ENCODE measurements around the gene FAM107B. TPM values are rescaled to one million over a fixed set of nuclear protein-coding genes. Genes with fewer than 3 reads are reported as not detected.

The FAM107B gene
- total and polyA plus RNA-seq, 2 of the 8 experiments (the other 6 are each of a cell fraction or from before 2014, with no cell fraction given): 7.5 to 28.1 TPM

DNA sequence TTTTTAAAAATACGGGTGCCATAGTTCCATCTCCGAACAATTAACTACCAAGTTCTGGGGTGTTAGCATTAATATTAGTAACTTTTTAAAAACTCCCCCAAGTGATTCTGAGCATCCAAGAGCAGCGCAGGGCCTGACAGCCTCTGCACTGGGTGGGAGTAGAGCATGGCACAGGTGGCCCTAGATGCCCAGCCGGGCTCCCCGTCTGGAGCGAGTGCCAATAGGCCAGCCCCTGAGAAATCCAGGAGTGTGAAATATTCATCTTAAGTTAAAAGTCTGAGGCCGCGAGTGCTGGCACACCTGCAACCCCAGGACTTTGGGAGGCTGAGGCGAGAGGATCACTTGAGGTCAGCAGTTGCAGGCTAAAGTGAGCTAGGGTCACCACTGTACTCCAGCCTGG lies 16.2 kb downstream of the FAM107B start:
- Histone ChIP-seq H3K18ac (ENCODE audit: extremely low read depth, low read length) (no peak overlapping the region), H2AFZ (ENCODE audit: low read length) (no peak overlapping the region), H4K8ac (ENCODE audit: extremely low read depth, insufficient read depth, low read length) (no peak overlapping the region), H4K20me1 (replicated peaks in 1 of 2; ENCODE audit: control insufficient read depth in 1 of 2, insufficient read depth in 2 of 2, low read length in 2 of 2) (no peaks in the 10 kb centered on the region), H3K36me3 (ENCODE audit: control insufficient read depth in 2 of 4, insufficient read depth in 4 of 4, low read length in 3 of 4) (no peaks in the 10 kb centered on the region), H2BK120ac (replicated peaks; ENCODE audit: low read depth, low read length) (no peak overlapping the region), H2BK15ac (ENCODE audit: low read length) (no peak overlapping the region), H3K4me3 (ENCODE audit: extremely low read depth in 1 of 4, insufficient read depth in 2 of 4, low read depth in 3 of 4, low read length in 4 of 4) (no peak overlapping the region), H3K4me2 (ENCODE audit: insufficient read depth in 1 of 2, low read depth in 2 of 2, low read length in 2 of 2) (no peak overlapping the region), H3K79me1 (ENCODE audit: low read depth, low read length) (no peaks in the 10 kb centered on the region), H3K9me3 (ENCODE audit: insufficient read depth in 2 of 2, low read depth in 1 of 2, low read length in 1 of 2) (no peaks in the 10 kb centered on the region), H4K91ac (replicated peaks; ENCODE audit: insufficient read length, low read length) (no peak overlapping the region), H3K27ac (ENCODE audit: low read depth, low read length) (no peak overlapping the region), H2BK5ac (ENCODE audit: low read depth, low read length) (no peak overlapping the region), H4K5ac (ENCODE audit: insufficient read length, low read depth, low read length) (no peak overlapping the region), H3K23ac (ENCODE audit: insufficient read length) (no peak overlapping the region), H3K27me3 (replicated peaks in 1 of 4; ENCODE audit: control insufficient read depth in 3 of 4, extremely low read depth in 1 of 4, insufficient read depth in 3 of 4, low read length in 3 of 4) (no peaks in the 10 kb centered on the region), H2BK20ac (ENCODE audit: low read length) (no peak overlapping the region), H3K14ac (ENCODE audit: insufficient read length) (no peak overlapping the region), H3K79me2 (ENCODE audit: control insufficient read depth in 1 of 2, insufficient read depth in 2 of 2, low read length in 2 of 2) (no peaks in the 10 kb centered on the region), H3K4me1 (replicated peaks in 1 of 4; ENCODE audit: control insufficient read depth in 3 of 4, insufficient read depth in 4 of 4, low read length in 3 of 4) (no peaks in the 10 kb centered on the region), H3K9ac (replicated peaks in 1 of 4; ENCODE audit: extremely low read depth in 1 of 4, low read depth in 3 of 4, low read length in 3 of 4) (no peak overlapping the region), H2AK5ac (ENCODE audit: low read depth, low read length) (no peak overlapping the region), H2BK12ac (ENCODE audit: low read depth, low read length) (no peak overlapping the region), H3K4ac (replicated peaks; ENCODE audit: insufficient read length, low read depth, low read length) (no peak overlapping the region), H3K23me2 (ENCODE audit: low read depth, low read length) (no peaks in the 10 kb centered on the region), H3K56ac (replicated peaks; ENCODE audit: insufficient read length, low read depth, low read length) (no peak overlapping the region)
- CTCF ChIA-PET (ENCODE audit: partially characterized antibody): no interaction called here
- no peak for TF ChIP-seq GABPA (IDR thresholded peaks at IDR 0.05; ENCODE audit: borderline replicate concordance, insufficient read depth, low read length)
- no peak for TF ChIP-seq CREB1 (IDR thresholded peaks at IDR 0.05)
- TF ChIP-seq KDM4A (IDR thresholded peaks at IDR 0.05; ENCODE audit: low read depth, low read length, severe bottlenecking): no peak
- TF ChIP-seq SP2 (IDR thresholded peaks at IDR 0.05; ENCODE audit: low read length): no peak
- TF ChIP-seq CHD2 (IDR thresholded peaks at IDR 0.05; ENCODE audit: low read length): no peak
- no peak for TF ChIP-seq CBX5 (IDR thresholded peaks at IDR 0.05; ENCODE audit: low read depth, low read length)
- TF ChIP-seq RFX5 (IDR thresholded peaks at IDR 0.05; ENCODE audit: borderline replicate concordance, low read depth, low read length): no peak
- no peak for TF ChIP-seq KDM5A (IDR thresholded peaks at IDR 0.05; ENCODE audit: low read length)
- no peak for TF ChIP-seq TBP (IDR thresholded peaks at IDR 0.05; ENCODE audit: low read depth, low read length)
- no peak for TF ChIP-seq BRCA1 (IDR thresholded peaks at IDR 0.05; ENCODE audit: low read depth, low read length)
- TF ChIP-seq NANOG (IDR thresholded peaks at IDR 0.05; ENCODE audit: insufficient read depth, low read depth, low read length, poor library complexity, severe bottlenecking): no peak
- TF ChIP-seq SAP30 (IDR thresholded peaks at IDR 0.05; ENCODE audit: insufficient read depth, insufficient replicate concordance, low read length): no peak
- TF ChIP-seq POLR2AphosphoS5 (IDR thresholded peaks at IDR 0.05; ENCODE audit: low read depth, low read length): no peak
- FAIRE-seq (no peak), DNase-seq (ENCODE audit: low read depth in 1 of 2, low spot score in 2 of 2) (no peak)
- POLR2A ChIA-PET (ENCODE audit: partially characterized antibody): no interaction called here
- 87% methylated on average over 9 of the region's 9 CpGs; no CpG with 5 or more reads in 1 of the 2 experiments for WGBS, 2 experiments (ENCODE audit: extremely low coverage in 1 of 2, insufficient coverage in 1 of 2, insufficient read length in 1 of 2, insufficient replicate concordance in 2 of 2, low coverage in 1 of 2, low lambda C conversion rate in 2 of 2, missing lambda C conversion rate in 1 of 2)

Measured in H1 (cell line).